GM19395 (cell line): ENCODE data around the gene APOD.
"Not testable (repeated sequence)": the region's sequence is repeated elsewhere in the genome, so short reads cannot be mapped to it uniquely, and the experiment has no call there.

ENCODE experiments used
- ATAC-seq: cut with Tn5 transposase; IDR thresholded peaks from one replicate; pipeline ENCODE4 v1.9.1; 2021; ENCODE audit warnings: mild to moderate bottlenecking, moderate library complexity; ENCODE audit not compliant: unreplicated experiment

The APOD gene

GRCh38 chr3:195617784-195618659 lies 34.3 kb upstream of the APOD start:
- not testable (repeated sequence) for ATAC-seq

GRCh38 chr3:195617134-195617533 lies 33.4 kb upstream of the APOD start:
- ATAC-seq = not testable (repeated sequence)

GRCh38 chr3:195616681-195617080 lies 32.9 kb upstream of the APOD start:
- no peak for ATAC-seq

DNA sequence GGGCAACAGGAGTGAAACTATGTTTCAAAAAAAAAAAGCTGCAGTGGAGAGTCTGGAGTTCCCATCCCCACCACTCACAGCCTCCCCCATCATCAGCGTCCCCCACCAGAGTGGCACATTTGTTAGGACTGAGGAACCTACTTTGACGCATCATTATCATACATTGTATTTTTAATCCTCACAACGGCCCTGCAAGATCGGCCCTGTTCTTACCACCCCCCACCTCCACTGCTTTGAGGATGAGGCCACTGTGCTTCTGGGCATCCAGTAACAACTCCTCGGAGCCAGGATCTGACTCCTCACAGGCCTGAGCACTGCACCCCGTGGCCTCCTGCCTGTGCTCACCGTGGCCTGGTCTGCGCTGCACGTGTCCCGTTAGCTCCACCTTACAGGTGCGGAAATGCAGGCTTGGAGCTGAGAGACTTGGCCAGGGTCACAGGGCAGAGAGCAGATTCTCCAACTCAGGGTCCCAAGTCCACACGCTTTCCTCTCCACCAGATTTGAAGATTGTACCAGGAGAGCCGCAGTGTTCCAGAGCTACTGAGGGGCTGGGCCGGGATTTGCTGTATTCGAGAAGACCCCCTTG lies 32.3 kb upstream of the APOD start:
- not testable (repeated sequence) for ATAC-seq

GRCh38 chr3:195614672-195615504 lies 31.1 kb upstream of the APOD start:
- ATAC-seq = not testable (repeated sequence)

DNA sequence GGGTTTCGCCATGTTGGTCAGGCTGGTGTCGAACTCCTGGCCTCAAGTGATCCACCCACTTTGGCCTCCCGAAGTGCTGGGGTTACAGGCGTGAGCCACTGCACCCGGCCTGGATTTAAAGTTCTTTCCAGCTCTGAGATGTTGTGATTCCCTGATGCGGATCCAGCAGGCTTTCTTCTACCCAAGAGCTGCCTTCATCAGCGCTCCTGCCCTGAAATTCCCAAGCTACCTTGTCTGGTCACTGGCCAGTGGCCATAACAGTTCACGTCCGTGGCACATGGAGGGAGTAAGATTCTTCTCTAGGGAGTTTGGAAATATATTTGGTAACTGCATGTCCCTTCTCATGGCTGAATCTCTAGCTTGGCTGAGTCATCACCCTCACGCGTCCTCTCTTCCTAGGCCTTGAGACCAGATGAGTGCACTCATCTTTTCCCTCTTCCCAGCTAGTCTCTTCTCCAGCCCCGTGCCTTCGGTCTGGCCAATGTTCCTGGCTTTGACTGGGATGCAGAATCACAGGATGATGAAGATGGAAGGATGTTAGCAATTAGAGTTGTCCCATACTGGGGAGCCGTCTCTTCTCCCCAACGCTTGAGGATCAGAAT lies 29.8 kb upstream of the APOD start:
- no peak for ATAC-seq

GRCh38 chr3:195612075-195612800 lies 28.5 kb upstream of the APOD start:
- no peak for ATAC-seq

GRCh38 chr3:195609229-195609628 lies 25.5 kb upstream of the APOD start:
- no peak for ATAC-seq

GRCh38 chr3:195601785-195602184 lies 18.0 kb upstream of the APOD start:
- not testable (repeated sequence) for ATAC-seq

- ATAC-seq = no peak
Observed at GRCh38 chr3:195601382-195601781, 17.6 kb upstream of the APOD start.

GRCh38 chr3:195599926-195600325 lies 16.2 kb upstream of the APOD start:
- not testable (repeated sequence) for ATAC-seq

DNA sequence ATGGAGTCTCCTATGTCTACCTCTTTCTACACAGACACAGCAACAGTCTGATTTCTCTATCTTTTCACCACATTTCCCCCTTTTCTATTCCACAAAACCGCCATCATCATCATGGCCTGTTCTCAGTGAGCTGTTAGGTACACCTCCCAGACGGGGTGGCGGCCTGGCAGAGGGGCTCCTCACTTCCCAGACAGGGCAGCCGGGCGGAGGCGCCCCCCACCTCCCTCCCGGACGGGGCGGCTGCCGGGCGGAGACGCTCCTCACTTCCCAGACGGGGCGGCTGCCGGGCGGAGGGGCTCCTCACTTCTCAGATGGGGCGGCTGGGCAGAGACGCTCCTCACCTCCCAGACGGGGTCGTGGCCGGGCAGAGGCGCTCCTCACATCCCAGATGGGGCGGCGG lies 15.8 kb upstream of the APOD start:
- not testable (repeated sequence) for ATAC-seq

- ATAC-seq = no peak
Observed at GRCh38 chr3:195597848-195598247, 14.1 kb upstream of the APOD start.

- no peak for ATAC-seq
Observed at GRCh38 chr3:195597229-195597628, 13.5 kb upstream of the APOD start.

DNA sequence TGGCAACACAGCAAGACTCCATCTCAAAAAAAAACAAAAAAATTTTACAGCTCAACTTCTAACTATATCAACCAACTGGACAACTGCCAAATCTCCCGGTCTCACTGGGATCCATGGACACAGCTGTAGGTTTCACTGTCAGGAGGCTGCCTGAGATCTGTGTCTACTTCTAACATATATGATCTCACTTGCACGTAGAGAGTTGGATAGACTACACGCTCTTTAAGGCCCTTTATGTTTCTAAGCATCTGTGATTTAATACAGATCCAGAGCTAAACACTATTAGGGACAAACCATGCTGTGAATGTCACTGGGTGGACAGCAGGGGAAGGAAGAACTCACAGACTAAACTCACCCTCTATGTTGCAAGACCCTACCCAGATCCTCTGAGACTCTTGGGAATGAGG lies 13.0 kb upstream of the APOD start:
- ATAC-seq = no peak

DNA sequence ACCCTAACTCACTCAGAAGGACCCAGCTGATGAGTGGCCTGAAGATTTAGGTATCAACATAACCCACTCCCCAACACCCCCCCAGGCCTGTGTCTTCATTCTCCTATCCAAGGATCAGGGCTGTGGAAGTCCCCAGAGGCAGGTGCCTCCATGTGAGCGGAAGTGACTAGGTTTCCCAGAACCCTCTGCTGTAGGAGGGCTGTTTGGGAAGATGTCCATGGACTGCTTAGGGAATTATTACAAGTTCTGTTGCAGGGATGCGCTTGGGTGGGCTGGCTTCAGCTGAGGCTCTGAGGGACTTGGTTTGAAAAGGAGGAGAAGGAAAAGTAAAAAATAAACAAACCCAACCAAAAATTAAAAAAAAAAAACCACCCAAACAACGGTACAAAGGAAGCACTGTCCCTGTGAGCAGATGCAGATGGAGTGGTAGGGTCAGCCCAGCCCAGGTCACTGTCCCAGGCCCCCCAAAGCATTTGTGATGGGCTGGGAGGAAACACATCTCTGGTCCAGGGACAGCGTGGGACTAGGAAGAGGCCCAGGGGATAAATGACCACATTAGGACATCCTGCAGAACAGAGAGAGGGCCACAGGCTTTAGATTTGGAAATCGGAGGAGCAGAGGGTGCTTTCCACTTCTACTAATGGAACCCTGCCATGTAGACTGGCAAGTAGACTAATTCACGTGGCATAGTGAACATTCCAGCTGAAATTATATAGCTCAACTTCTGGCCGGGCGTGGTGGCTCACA lies 12.2 kb upstream of the APOD start:
- no peak for ATAC-seq

- ATAC-seq = no peak
Observed at GRCh38 chr3:195591852-195592251, 8.1 kb upstream of the APOD start.

DNA sequence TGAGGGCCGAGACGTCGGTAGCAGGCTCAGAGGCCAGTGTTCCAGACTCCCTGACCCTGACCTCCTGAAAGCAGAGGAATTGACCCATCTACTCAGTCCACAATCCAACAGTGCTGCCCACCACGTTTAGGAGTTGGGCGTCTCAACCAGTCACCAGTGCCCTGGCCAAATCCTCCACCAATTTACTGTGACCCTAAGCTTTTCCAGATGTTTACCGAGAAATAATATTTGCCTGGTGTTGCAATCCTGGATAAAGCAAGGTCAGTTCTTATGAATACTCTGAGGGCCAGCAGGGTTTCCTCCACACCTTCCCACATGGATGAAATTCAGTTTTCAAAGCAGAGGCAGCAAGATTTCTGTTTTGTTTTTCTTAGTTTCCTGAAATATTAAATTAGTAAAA lies 7.5 kb upstream of the APOD start:
- no peak for ATAC-seq

DNA sequence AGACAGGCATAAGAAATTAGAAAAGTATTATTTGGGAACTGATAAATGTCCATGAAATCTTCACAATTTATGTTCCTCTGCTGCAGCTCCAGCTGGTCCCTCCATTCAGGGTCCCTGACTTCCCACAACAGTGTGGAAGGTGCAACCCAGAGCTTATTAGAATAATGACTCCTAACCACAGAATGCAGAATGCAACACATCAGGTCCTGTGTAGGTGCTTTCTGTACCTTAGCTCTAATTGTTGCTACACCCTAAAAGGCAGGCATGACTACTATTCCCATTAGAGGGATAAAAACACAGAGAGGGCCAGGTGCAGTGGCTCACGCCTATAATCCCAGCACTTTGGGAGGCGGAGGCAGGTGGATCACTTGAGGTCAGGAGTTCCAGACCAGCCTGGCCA lies 6.6 kb upstream of the APOD start:
- not testable (repeated sequence) for ATAC-seq

DNA sequence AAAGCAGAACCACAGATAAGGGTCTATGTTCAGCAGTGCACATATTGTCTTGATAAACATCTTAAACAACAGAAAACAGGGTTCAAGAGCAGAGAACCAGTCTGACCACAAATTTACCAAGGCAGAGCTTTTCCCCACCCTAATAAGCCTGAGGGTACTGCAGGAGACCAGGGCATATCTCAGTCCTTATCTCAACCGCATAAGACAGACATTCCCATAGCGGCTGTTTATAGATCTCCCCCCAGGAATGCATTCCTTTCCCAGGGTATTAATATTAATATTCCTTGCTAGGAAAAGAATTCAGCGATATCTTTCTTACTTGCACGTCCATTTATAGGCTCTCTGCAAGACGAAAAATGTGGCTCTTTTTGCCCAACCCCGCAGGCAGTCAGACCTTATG lies 6.1 kb upstream of the APOD start:
- ATAC-seq = not testable (repeated sequence)
